ENCODE data around the gene CHD2.

DNA sequence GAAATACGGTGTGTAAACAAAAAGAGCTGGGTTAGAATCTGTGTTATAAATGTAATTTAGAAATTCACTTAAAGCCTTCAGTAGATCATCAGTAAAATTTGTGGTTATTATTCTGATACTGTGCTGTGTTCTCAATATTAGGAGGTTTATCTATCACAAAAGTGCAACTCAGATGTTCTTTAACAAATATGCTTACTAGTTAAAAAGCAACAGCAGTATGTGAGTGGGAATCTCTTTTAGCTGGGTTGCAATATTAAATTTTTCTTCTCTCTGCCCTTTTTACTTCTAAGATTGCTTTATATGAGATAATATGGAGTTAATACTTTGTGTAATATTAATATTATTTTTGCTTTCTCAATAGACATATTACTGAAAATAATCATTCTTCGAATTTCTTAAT, 53.4 kb downstream of the CHD2 start:
- TF ChIP-seq, protein P1, sequence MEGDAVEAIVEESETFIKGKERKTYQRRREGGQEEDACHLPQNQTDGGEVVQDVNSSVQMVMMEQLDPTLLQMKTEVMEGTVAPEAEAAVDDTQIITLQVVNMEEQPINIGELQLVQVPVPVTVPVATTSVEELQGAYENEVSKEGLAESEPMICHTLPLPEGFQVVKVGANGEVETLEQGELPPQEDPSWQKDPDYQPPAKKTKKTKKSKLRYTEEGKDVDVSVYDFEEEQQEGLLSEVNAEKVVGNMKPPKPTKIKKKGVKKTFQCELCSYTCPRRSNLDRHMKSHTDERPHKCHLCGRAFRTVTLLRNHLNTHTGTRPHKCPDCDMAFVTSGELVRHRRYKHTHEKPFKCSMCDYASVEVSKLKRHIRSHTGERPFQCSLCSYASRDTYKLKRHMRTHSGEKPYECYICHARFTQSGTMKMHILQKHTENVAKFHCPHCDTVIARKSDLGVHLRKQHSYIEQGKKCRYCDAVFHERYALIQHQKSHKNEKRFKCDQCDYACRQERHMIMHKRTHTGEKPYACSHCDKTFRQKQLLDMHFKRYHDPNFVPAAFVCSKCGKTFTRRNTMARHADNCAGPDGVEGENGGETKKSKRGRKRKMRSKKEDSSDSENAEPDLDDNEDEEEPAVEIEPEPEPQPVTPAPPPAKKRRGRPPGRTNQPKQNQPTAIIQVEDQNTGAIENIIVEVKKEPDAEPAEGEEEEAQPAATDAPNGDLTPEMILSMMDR (IDR thresholded peaks at IDR 0.05) = no peak
- no peak for TF ChIP-seq POLR2A (IDR thresholded peaks at IDR 0.05)
- TF ChIP-seq POLR2AphosphoS5 (IDR thresholded peaks at IDR 0.05) = no peak
